ENCODE data around the gene GAS2. TPM values are rescaled to one million over a fixed set of nuclear protein-coding genes. Genes with fewer than 3 reads are reported as not detected.

GAS2 gene
- total RNA-seq, 2 donors from 2014 or later = 4.2 to 7.0 TPM

- Histone ChIP-seq H3K4me1 (replicated peaks) (no peaks in the 10 kb centered on the region), H3K27me3 (replicated peaks; ENCODE audit: insufficient read depth) (no peaks in the 10 kb centered on the region), H3K27ac (no peak overlapping the region), H3K9me3 (no peaks in the 10 kb centered on the region), H3K4me3 (no peak overlapping the region), H3K36me3 (no peaks in the 10 kb centered on the region)
- DNase-seq (ENCODE audit: low spot score) = no peak
- TF ChIP-seq CTCF (IDR thresholded peaks at IDR 0.05) (no peak), POLR2AphosphoS5 (IDR thresholded peaks at IDR 0.05) (no peak), POLR2A (IDR thresholded peaks at IDR 0.05) (no peak)
- WGBS = 67% methylated on average over 3 of the region's 3 CpGs
- intact Hi-C loops (cut with DNase I) = no loop called here
Observed at GRCh38 chr11:22808571-22809197, 142.3 kb downstream of the GAS2 start.

GRCh38 chr11:22809893-22810292 is 143.5 kb downstream of the GAS2 start:
- no peaks in the 10 kb centered on the region for H3K9me3 ChIP-seq
- no peaks in the 10 kb centered on the region for H3K36me3 ChIP-seq
- no peak overlapping the region for H3K4me3 ChIP-seq
- intact Hi-C loops (cut with DNase I) = no loop called here
- TF ChIP-seq CTCF (IDR thresholded peaks at IDR 0.05) (no peak), POLR2AphosphoS5 (IDR thresholded peaks at IDR 0.05) (no peak), POLR2A (IDR thresholded peaks at IDR 0.05) (no peak)
- DNase-seq (ENCODE audit: low spot score) = no peak
- WGBS = 91% methylated on average over 3 of the region's 3 CpGs
- H3K27ac ChIP-seq = no peak overlapping the region
- H3K4me1 ChIP-seq (replicated peaks) = no peaks in the 10 kb centered on the region
- no peaks in the 10 kb centered on the region for H3K27me3 ChIP-seq (replicated peaks; ENCODE audit: insufficient read depth)

- no peak for DNase-seq (ENCODE audit: low spot score)
- 97% methylated on average over 2 of the region's 2 CpGs for WGBS
- Histone ChIP-seq H3K27ac (no peak overlapping the region), H3K9me3 (no peaks in the 10 kb centered on the region), H3K4me1 (replicated peaks) (no peaks in the 10 kb centered on the region), H3K4me3 (no peak overlapping the region), H3K36me3 (no peaks in the 10 kb centered on the region), H3K27me3 (replicated peaks; ENCODE audit: insufficient read depth) (no peaks in the 10 kb centered on the region)
- intact Hi-C loops (cut with DNase I) = no loop called here
- TF ChIP-seq CTCF (IDR thresholded peaks at IDR 0.05) (no peak), POLR2A (IDR thresholded peaks at IDR 0.05) (no peak), POLR2AphosphoS5 (IDR thresholded peaks at IDR 0.05) (no peak)
Observed at GRCh38 chr11:22822203-22822602, 155.8 kb downstream of the GAS2 start.

- 44% methylated on average over 6 of the region's 6 CpGs for whole genome bisulfite sequencing
Observed at GRCh38 chr11:22828373-22828772, 162.0 kb downstream of the GAS2 start.

More at GRCh38 chr11:22828373-22828772, 162.0 kb downstream of the GAS2 start:
- Histone ChIP-seq H3K27ac (no peak overlapping the region), H3K9me3 (no peaks in the 10 kb centered on the region), H3K4me3 (peak overlapping the region in 1 of 2 donors; percentile 81), H3K4me1 (replicated peaks) (no peaks in the 10 kb centered on the region), H3K27me3 (replicated peaks; ENCODE audit: insufficient read depth) (no peaks in the 10 kb centered on the region), H3K36me3 (no peaks in the 10 kb centered on the region)
- DNase-seq (ENCODE audit: low spot score) = no peak
- intact Hi-C loops (cut with DNase I) = no loop called here
- TF ChIP-seq POLR2AphosphoS5 (IDR thresholded peaks at IDR 0.05) = no peak
- TF ChIP-seq POLR2A (IDR thresholded peaks at IDR 0.05) = no peak
- no peak for TF ChIP-seq CTCF (IDR thresholded peaks at IDR 0.05)

Data from prostate gland (tissue), 2 donors.